Measurements from ENCODE around the gene FEM1A. TPM values are rescaled to one million over a fixed set of nuclear protein-coding genes. Genes with fewer than 3 reads are reported as not detected.

Gene FEM1A
- total and polyA plus RNA-seq, 4 donors: 0.25 to 15.1 (median 7.4) TPM

GRCh38 chr19:4768934-4769777, 22.4 kb upstream of the FEM1A start:
- DNase-seq (ENCODE audit: low spot score): peak; percentile 85
- Histone ChIP-seq H3K9me3 (ENCODE audit: control insufficient read depth in 4 of 4, low read length in 3 of 4) (no peaks in the 10 kb centered on the region), H3K27ac (ENCODE audit: low read depth in 1 of 2, low read length in 2 of 2) (no peak overlapping the region), H3K36me3 (ENCODE audit: control insufficient read depth in 4 of 4, insufficient read depth in 3 of 4, low read depth in 1 of 4, low read length in 3 of 4) (no peaks in the 10 kb centered on the region), H3K4me3 (ENCODE audit: low read depth in 1 of 3, low read length in 3 of 3) (no peak overlapping the region), H3K27me3 (ENCODE audit: control insufficient read depth in 4 of 4, insufficient read depth in 4 of 4, low read length in 3 of 4) (no peaks in the 10 kb centered on the region), H3K9ac (ENCODE audit: low read depth in 1 of 2, low read length in 2 of 2) (no peak overlapping the region), H3K4me1 (ENCODE audit: control insufficient read depth in 4 of 4, insufficient read depth in 4 of 4, low read length in 3 of 4) (no peaks in the 10 kb centered on the region)
- TF ChIP-seq CTCF (IDR thresholded peaks at IDR 0.05; ENCODE audit: low read depth, low read length, missing input control) (no peak), GABPA (IDR thresholded peaks at IDR 0.05 in 1 of 2, conservative IDR thresholded peaks at IDR 0.05 in 1 of 2) (no peak), NR2F2 (IDR thresholded peaks at IDR 0.05) (peak; percentile 58), RAD21 (IDR thresholded peaks at IDR 0.05) (no peak), REST (IDR thresholded peaks at IDR 0.05) (peak; percentile 100), HNF4A (conservative IDR thresholded peaks at IDR 0.05) (peak in 1 of 2 donors; percentile 51), RXRA (IDR thresholded peaks at IDR 0.05) (peak; percentile 13 to 21)
- 13% methylated on average over 37 of the region's 37 CpGs for WGBS

GRCh38 chr19:4772566-4772965, 19.0 kb upstream of the FEM1A start:
- H3K27me3 ChIP-seq (ENCODE audit: control insufficient read depth in 4 of 4, insufficient read depth in 4 of 4, low read length in 3 of 4): no peaks in the 10 kb centered on the region
- no peak overlapping the region for H3K9ac ChIP-seq (ENCODE audit: low read depth in 1 of 2, low read length in 2 of 2)
- H3K27ac ChIP-seq (ENCODE audit: low read depth in 1 of 2, low read length in 2 of 2): no peak overlapping the region
- no peaks in the 10 kb centered on the region for H3K4me1 ChIP-seq (ENCODE audit: control insufficient read depth in 4 of 4, insufficient read depth in 4 of 4, low read length in 3 of 4)
- TF ChIP-seq YY1 (IDR thresholded peaks at IDR 0.05): no peak
- no peak for TF ChIP-seq RAD21 (IDR thresholded peaks at IDR 0.05)
- TF ChIP-seq FOXA1 (IDR thresholded peaks at IDR 0.05): no peak
- no peak for TF ChIP-seq EGR1 (IDR thresholded peaks at IDR 0.05; ENCODE audit: low read depth in 2 of 2)
- no peak for TF ChIP-seq SP1 (IDR thresholded peaks at IDR 0.05)
- TF ChIP-seq ATF3 (IDR thresholded peaks at IDR 0.05): no peak
- no peak for TF ChIP-seq REST (IDR thresholded peaks at IDR 0.05)
- no peak for TF ChIP-seq RXRA (IDR thresholded peaks at IDR 0.05)
- no peak for TF ChIP-seq CTCF (IDR thresholded peaks at IDR 0.05; ENCODE audit: low read depth, low read length, missing input control)
- no peak for TF ChIP-seq JUND (IDR thresholded peaks at IDR 0.05)
- TF ChIP-seq HNF4A (conservative IDR thresholded peaks at IDR 0.05): no peak
- no peak for TF ChIP-seq ZBTB33 (IDR thresholded peaks at IDR 0.05)
- no peak for TF ChIP-seq GABPA (IDR thresholded peaks at IDR 0.05 in 1 of 2, conservative IDR thresholded peaks at IDR 0.05 in 1 of 2)
- no peaks in the 10 kb centered on the region for H3K9me3 ChIP-seq (ENCODE audit: control insufficient read depth in 4 of 4, low read length in 3 of 4)
- no peak overlapping the region for H3K4me3 ChIP-seq (ENCODE audit: low read depth in 1 of 3, low read length in 3 of 3)
- no peak for DNase-seq (ENCODE audit: low spot score)
- 42% methylated on average over 2 of the region's 2 CpGs for WGBS
- H3K36me3 ChIP-seq (ENCODE audit: control insufficient read depth in 4 of 4, insufficient read depth in 3 of 4, low read depth in 1 of 4, low read length in 3 of 4): no peaks in the 10 kb centered on the region
